ENCODE measurements around the gene NCS1.

NCS1 gene

GRCh38 chr9:130177898-130178805 is 5.9 kb downstream of the NCS1 start:
- DNase-seq = no peak

GRCh38 chr9:130179331-130179907 is 7.2 kb downstream of the NCS1 start:
- DNase-seq = no peak

GRCh38 chr9:130180516-130180915 is 8.3 kb downstream of the NCS1 start:
- DNase-seq = no peak

- DNase-seq = no peak
Measured at GRCh38 chr9:130181678-130182380, 9.6 kb downstream of the NCS1 start.

GRCh38 chr9:130182381-130182909 is 10.2 kb downstream of the NCS1 start:
- DNase-seq = no peak

- DNase-seq = no peak
Measured at GRCh38 chr9:130183133-130183762, 11.0 kb downstream of the NCS1 start.

- no peak for DNase-seq
Measured at GRCh38 chr9:130185017-130185416, 12.8 kb downstream of the NCS1 start.

GRCh38 chr9:130185490-130186031 is 13.4 kb downstream of the NCS1 start:
- DNase-seq = no peak

GRCh38 chr9:130186051-130186450 is 13.8 kb downstream of the NCS1 start:
- no peak for DNase-seq

GRCh38 chr9:130186839-130187522 is 14.8 kb downstream of the NCS1 start:
- DNase-seq = no peak

GRCh38 chr9:130187523-130187846 is 15.3 kb downstream of the NCS1 start:
- no peak for DNase-seq

GRCh38 chr9:130188860-130189481 is 16.8 kb downstream of the NCS1 start:
- DNase-seq = no peak

- DNase-seq = no peak
Measured at GRCh38 chr9:130189840-130190239, 17.6 kb downstream of the NCS1 start.

GRCh38 chr9:130191068-130191748 is 19.0 kb downstream of the NCS1 start:
- DNase-seq = no peak

GRCh38 chr9:130191749-130192120 is 19.5 kb downstream of the NCS1 start:
- DNase-seq = no peak

- no peak for DNase-seq
Measured at GRCh38 chr9:130192382-130192999, 20.3 kb downstream of the NCS1 start.

- DNase-seq = no peak
Measured at GRCh38 chr9:130193103-130193502, 20.9 kb downstream of the NCS1 start.

- no peak for DNase-seq
Measured at GRCh38 chr9:130193531-130194377, 21.6 kb downstream of the NCS1 start.

GRCh38 chr9:130194378-130194932 is 22.3 kb downstream of the NCS1 start:
- DNase-seq = no peak

Measured in activated T-cell treated with anti-CD3 and anti-CD28 coated beads for 4 hours (primary cell).